Measurements from ENCODE around the gene ZAP70. TPM values are rescaled to one million over a fixed set of nuclear protein-coding genes. Genes with fewer than 3 reads are reported as not detected.
A peak's percentile ranks its signal among the peaks of the same experiment; 100 is the strongest.

Gene ZAP70
- total RNA-seq, 2 donors from 2014 or later = 8.3 to 10.4 TPM

- H3K27me3 Mint-ChIP-seq (ENCODE audit: insufficient read depth) = no peaks in the 10 kb centered on the region
- Histone ChIP-seq H3K27ac (ENCODE audit: low read depth, low read length) (no peak overlapping the region), H3K4me1 (ENCODE audit: control insufficient read depth, insufficient read depth, low read length) (peaks cover 6% of the 10 kb centered on the region), H3K9ac (ENCODE audit: extremely low read depth, low read length, poor library complexity, severe bottlenecking) (no peak overlapping the region), H3K4me3 (ENCODE audit: low read length) (no peak overlapping the region), H3K27me3 (ENCODE audit: control insufficient read depth, insufficient read depth, low read length, poor library complexity, severe bottlenecking) (no peaks in the 10 kb centered on the region), H3K36me3 (ENCODE audit: control insufficient read depth, insufficient read depth, low read length) (no peaks in the 10 kb centered on the region), H3K9me3 (ENCODE audit: control insufficient read depth, low read length) (no peaks in the 10 kb centered on the region)
- H3K27ac Mint-ChIP-seq = no peak overlapping the region
- H3K4me3 Mint-ChIP-seq = no peak overlapping the region
- peaks cover 12% of the 10 kb centered on the region for H3K4me1 Mint-ChIP-seq
- 98% methylated on average over 7 to 13 of the region's 13 CpGs for WGBS, 2 experiments (ENCODE audit: insufficient coverage in 1 of 2, insufficient read length in 1 of 2)
- peaks cover 2% of the 10 kb centered on the region for H3K36me3 Mint-ChIP-seq (ENCODE audit: low read depth)
- no peak for DNase-seq
- TF ChIP-seq CTCF (conservative IDR thresholded peaks at IDR 0.05) = no peak
- peaks cover 2% of the 10 kb centered on the region for H3K9me3 Mint-ChIP-seq
These were observed 7.3 kb upstream of the ZAP70 start for GRCh38 chr2:97706112-97706511.

- Histone ChIP-seq H3K4me1 (ENCODE audit: control insufficient read depth, insufficient read depth, low read length) (peaks cover 12% of the 10 kb centered on the region), H3K9ac (ENCODE audit: extremely low read depth, low read length, poor library complexity, severe bottlenecking) (no peak overlapping the region), H3K27me3 (ENCODE audit: control insufficient read depth, insufficient read depth, low read length, poor library complexity, severe bottlenecking) (no peaks in the 10 kb centered on the region), H3K36me3 (ENCODE audit: control insufficient read depth, insufficient read depth, low read length) (no peaks in the 10 kb centered on the region), H3K27ac (ENCODE audit: low read depth, low read length) (no peak overlapping the region), H3K4me3 (ENCODE audit: low read length) (no peak overlapping the region), H3K9me3 (ENCODE audit: control insufficient read depth, low read length) (no peaks in the 10 kb centered on the region)
- DNase-seq = peak; percentile 41
- peaks cover 2% of the 10 kb centered on the region for H3K9me3 Mint-ChIP-seq
- peaks cover 2% of the 10 kb centered on the region for H3K36me3 Mint-ChIP-seq (ENCODE audit: low read depth)
- H3K27me3 Mint-ChIP-seq (ENCODE audit: insufficient read depth) = no peaks in the 10 kb centered on the region
- 86 to 89% methylated on average over 1 to 11 of the region's 11 CpGs for WGBS, 2 experiments (ENCODE audit: insufficient coverage in 1 of 2, insufficient read length in 1 of 2)
- H3K4me1 Mint-ChIP-seq = peaks cover 20% of the 10 kb centered on the region
- H3K4me3 Mint-ChIP-seq = no peak overlapping the region
- no peak for TF ChIP-seq CTCF (conservative IDR thresholded peaks at IDR 0.05)
- no peak overlapping the region for H3K27ac Mint-ChIP-seq
These were observed 6.5 kb upstream of the ZAP70 start for GRCh38 chr2:97706708-97707345.

GRCh38 chr2:97707362-97708047 is 5.9 kb upstream of the ZAP70 start:
- Histone ChIP-seq H3K4me1 (ENCODE audit: control insufficient read depth, insufficient read depth, low read length) (peaks cover 17% of the 10 kb centered on the region), H3K27ac (ENCODE audit: low read depth, low read length) (no peak overlapping the region), H3K36me3 (ENCODE audit: control insufficient read depth, insufficient read depth, low read length) (no peaks in the 10 kb centered on the region), H3K9ac (ENCODE audit: extremely low read depth, low read length, poor library complexity, severe bottlenecking) (no peak overlapping the region), H3K27me3 (ENCODE audit: control insufficient read depth, insufficient read depth, low read length, poor library complexity, severe bottlenecking) (no peaks in the 10 kb centered on the region), H3K9me3 (ENCODE audit: control insufficient read depth, low read length) (no peaks in the 10 kb centered on the region), H3K4me3 (ENCODE audit: low read length) (no peak overlapping the region)
- TF ChIP-seq CTCF (conservative IDR thresholded peaks at IDR 0.05) = no peak
- no peaks in the 10 kb centered on the region for H3K27me3 Mint-ChIP-seq (ENCODE audit: insufficient read depth)
- no peak overlapping the region for H3K4me3 Mint-ChIP-seq
- peaks cover 2% of the 10 kb centered on the region for H3K36me3 Mint-ChIP-seq (ENCODE audit: low read depth)
- peaks cover 26% of the 10 kb centered on the region for H3K4me1 Mint-ChIP-seq
- WGBS, 2 experiments (ENCODE audit: insufficient coverage in 1 of 2, insufficient read length in 1 of 2) = 91% methylated on average over 9 to 11 of the region's 11 CpGs
- no peak overlapping the region for H3K27ac Mint-ChIP-seq
- H3K9me3 Mint-ChIP-seq = peaks cover 2% of the 10 kb centered on the region
- DNase-seq = peak; percentile 36

Data from endodermal cell (in vitro differentiated cells).